Esophagus squamous epithelium (tissue), 5 donors: ENCODE results near the gene PROCA1. TPM values are rescaled to one million over a fixed set of nuclear protein-coding genes. Genes with fewer than 3 reads are reported as not detected.

Experiments used
- DNase-seq: peaks from one replicate; lab custom pipeline; 2025; lab: John Stamatoyannopoulos, UW
- H3K27ac ChIP-seq, 4 donors: fragments of 200-600 bp; sonication (generic); one replicate each; pipeline ENCODE4 v1.5.1; 2016 to 2019; ENCODE audit warnings: mild to moderate bottlenecking in 1 of 4
- H3K27me3 ChIP-seq, 4 donors: fragments of 200-600 bp; sonication (generic); 1 replicate in 3 of 4; 2 replicates in 1 of 4; pipeline versions ENCODE4 v1.5.1 to v1.6.0; 2017 to 2021; ENCODE audit warnings: antibody characterized with exemption in 1 of 4
- H3K36me3 ChIP-seq, 3 donors: fragments of 200-600 bp; sonication (generic); one replicate each; pipeline ENCODE4 v1.5.1; 2016 to 2019
- H3K4me1 ChIP-seq, 3 donors: fragments of 200-600 bp; sonication (generic); one replicate each; pipeline ENCODE4 v1.5.1; 2017 to 2019
- H3K4me3 ChIP-seq, 4 donors: fragments of 200-600 bp; sonication (generic); 1 replicate in 3 of 4; 2 replicates in 1 of 4; pipeline ENCODE4 v1.5.1; 2016 to 2019; ENCODE audit warnings: mild to moderate bottlenecking in 2 of 4, moderate library complexity in 1 of 4
- H3K9me3 ChIP-seq, 3 donors: fragments of 200-600 bp; sonication (generic); one replicate each; pipeline ENCODE4 v1.5.1; 2016 to 2019
- CTCF ChIP-seq, 6 experiments: fragments of 450-650 bp in 4 of 6; fragments of 200-600 bp in 2 of 6; sonication (generic) in 2 of 6; IDR thresholded peaks; one replicate each; pipeline ENCODE4 v1.5.1; 2016 to 2019; ENCODE audit warnings: antibody characterized with exemption in 6 of 6, mild to moderate bottlenecking in 4 of 6, moderate library complexity in 4 of 6
- POLR2A ChIP-seq, 4 donors: fragments of 450-650 bp; IDR thresholded peaks; one replicate each; pipeline ENCODE4 v1.6.1; 2017; ENCODE audit warnings: antibody characterized with exemption in 4 of 4, mild to moderate bottlenecking in 4 of 4, moderate library complexity in 3 of 4
- WGBS, 2 donors: methylation state at CpG; one replicate each; pipeline ENCODE4 v1.1.5; 2018; 5-methylcytosine and 5-hydroxymethylcytosine counted together
- intact Hi-C: fragments of 100-400 bp; cut with DNase I; formaldehyde crosslinking; loops from one replicate; pipeline ENCODE4 v1.15.0; 2022
- total RNA-seq, 4 donors: library from RNA; depleted of rRNA; stranded (reverse); fragments of >200 nt; gene quantifications; one replicate each; pipeline ENCODE4 v1.1.0, GENCODE V29; 2016
- donor health status: DM: yes; HTN: yes; CAD: no.

The PROCA1 gene
- total RNA-seq, 4 donors from 2014 or later: 0.48 to 1.1 (median 0.64) TPM; not detected in 1

GRCh38 chr17:28733346-28733745 is 21.7 kb upstream of the PROCA1 start:
- H3K9me3 ChIP-seq: no peaks in the 10 kb centered on the region
- no peak for DNase-seq
- intact Hi-C loops: no loop called here
- H3K27me3 ChIP-seq: no peaks in the 10 kb centered on the region
- peaks cover 0 to 7% (median 0%) of the 10 kb centered on the region in 3 donors for H3K36me3 ChIP-seq
- no peak overlapping the region for H3K27ac ChIP-seq
- H3K4me3 ChIP-seq: no peak overlapping the region
- TF ChIP-seq POLR2A (IDR thresholded peaks at IDR 0.05): no peak
- no peak for TF ChIP-seq CTCF (IDR thresholded peaks at IDR 0.05)
- peaks cover under 1 to 21% (median 6%) of the 10 kb centered on the region in 3 donors for H3K4me1 ChIP-seq
- WGBS, 2 donors: 89 to 94% methylated on average over 1 of the region's 1 CpG

- Histone ChIP-seq H3K27ac (peak overlapping the region in 2 of 4 donors; percentile 94 to 97), H3K4me3 (no peak overlapping the region), H3K36me3 (peaks cover 0 to 7% (median 0%) of the 10 kb centered on the region in 3 donors), H3K9me3 (no peaks in the 10 kb centered on the region), H3K27me3 (no peaks in the 10 kb centered on the region), H3K4me1 (peaks cover 21 to 37% (median 23%) of the 10 kb centered on the region in 3 donors)
- intact Hi-C loops: no loop called here
- 84% methylated on average over 11 of the region's 11 CpGs for WGBS, 2 donors
- TF ChIP-seq POLR2A (IDR thresholded peaks at IDR 0.05) (no peak), CTCF (IDR thresholded peaks at IDR 0.05) (no peak)
- DNase-seq: no peak
Observed at GRCh38 chr17:28729950-28730330, 18.3 kb upstream of the PROCA1 start.

GRCh38 chr17:28728364-28729200 is 16.9 kb upstream of the PROCA1 start, which contains the start of gene NEK8:
Gene NEK8 (plus strand): TSS chr17:28728788. CDS start chr17:28728814, 26 bp downstream.
- peak; percentile 81 for DNase-seq
- Histone ChIP-seq H3K9me3 (no peaks in the 10 kb centered on the region), H3K27ac (peak within 1 kb of the TSS; percentile 94 to 99 (median 98)), H3K4me1 (peaks cover 23 to 50% (median 33%) of the 10 kb centered on the region in 3 donors), H3K4me3 (peak within 1 kb of the TSS; percentile 65 to 75 (median 71)), H3K27me3 (no peaks in the 10 kb centered on the region), H3K36me3 (peaks cover under 1 to 15% (median 6%) of the 10 kb centered on the region in 3 donors)
- intact Hi-C loops: no loop called here
- WGBS, 2 donors: 0% methylated on average over 35 to 36 of the region's 64 CpGs
- TF ChIP-seq POLR2A (IDR thresholded peaks at IDR 0.05): peak in 3 of 4 donors; percentile 23 to 89 (median 27)
- TF ChIP-seq CTCF (IDR thresholded peaks at IDR 0.05): no peak

GRCh38 chr17:28726627-28727491 is 15.2 kb upstream of the PROCA1 start:
- H3K36me3 ChIP-seq: peaks cover 6 to 31% (median 16%) of the 10 kb centered on the region in 3 donors
- no peaks in the 10 kb centered on the region for H3K9me3 ChIP-seq
- H3K27ac ChIP-seq: peak overlapping the region; percentile 94 to 99 (median 98)
- DNase-seq: peak; percentile 41
- intact Hi-C loops: no loop called here
- H3K4me1 ChIP-seq: peaks cover 36 to 68% (median 50%) of the 10 kb centered on the region in 3 donors
- WGBS, 2 donors: 0% methylated on average over 9 to 22 of the region's 57 CpGs
- peak overlapping the region; percentile 65 to 75 (median 71) for H3K4me3 ChIP-seq
- H3K27me3 ChIP-seq: no peaks in the 10 kb centered on the region
- peak; percentile 99 to 100 (median 100) for TF ChIP-seq CTCF (IDR thresholded peaks at IDR 0.05)
- TF ChIP-seq POLR2A (IDR thresholded peaks at IDR 0.05): no peak
